CD4-positive, alpha-beta T cell (primary cell): ENCODE results near the gene KDM2B. TPM values are rescaled to one million over a fixed set of nuclear protein-coding genes. Genes with fewer than 3 reads are reported as not detected.

Experiments
- ATAC-seq: fragments of 200-7000 bp; cut with Tn5 transposase; one replicate; pipeline ENCODE4 v1.10.0; 2022; ENCODE audit warnings: mild to moderate bottlenecking; ENCODE audit not compliant: poor library complexity
- CTCF ChIA-PET: fragments of 350-600 bp; sonication (Branson Sonifier 250); formaldehyde crosslinking; loops from one replicate; lab custom pipeline; 2021; ENCODE audit warnings: antibody characterized with exemption, inconsistent platforms; lab: Charles Lee
- POLR2A ChIA-PET: fragments of 350-600 bp; sonication (Branson Sonifier 250); formaldehyde crosslinking; loops from one replicate; lab custom pipeline; 2021; ENCODE audit warnings: antibody characterized with exemption, inconsistent platforms; lab: Charles Lee
- DNase-seq, 14 experiments: peaks; one replicate each; pipeline ENCODE4 v3.0.0-alpha.2; 2013 to 2020; ENCODE audit warnings: mixed read lengths in 2 of 14
- H3K27ac ChIP-seq, 2 donors: one replicate each; pipeline versions ENCODE4 v1.5.1 to v1.7.0; 2013; ENCODE audit warnings: low read length in 2 of 2, low read depth in 1 of 2, mild to moderate bottlenecking in 1 of 2
- H3K27me3 ChIP-seq, 2 experiments: 1 replicate in 1 of 2; 2 replicates in 1 of 2; pipeline versions ENCODE4 v1.6.1 to v1.7.0; 2013; ENCODE audit warnings: low read length in 2 of 2, control low read depth in 1 of 2, mild to moderate bottlenecking in 1 of 2, moderate library complexity in 1 of 2; ENCODE audit not compliant: insufficient read depth in 2 of 2, control insufficient read depth in 1 of 2
- H3K36me3 ChIP-seq: one replicate; pipeline ENCODE4 v1.6.1; 2013; ENCODE audit warnings: low read length, control low read depth; ENCODE audit not compliant: insufficient read depth
- H3K4me1 ChIP-seq: one replicate; pipeline ENCODE4 v1.6.1; 2013; ENCODE audit warnings: low read length, control low read depth; ENCODE audit not compliant: insufficient read depth
- H3K4me3 ChIP-seq: one replicate; pipeline ENCODE4 v1.5.1; 2013; ENCODE audit warnings: mild to moderate bottlenecking, low read length, moderate library complexity
- H3K9me3 ChIP-seq, 2 experiments: 1 replicate in 1 of 2; 2 replicates in 1 of 2; pipeline versions ENCODE4 v1.6.1 to v1.7.0; 2013; ENCODE audit warnings: low read length in 2 of 2, mild to moderate bottlenecking in 2 of 2, control low read depth in 1 of 2, moderate library complexity in 1 of 2; ENCODE audit not compliant: control insufficient read depth in 1 of 2, insufficient read depth in 1 of 2
- H3K27ac Mint-ChIP-seq: one replicate; pipeline ENCODE4 v1.8.0; 2020; ENCODE audit warnings: mixed read lengths
- H3K27me3 Mint-ChIP-seq: one replicate; pipeline ENCODE4 v1.8.0; 2021; ENCODE audit warnings: mixed read lengths
- H3K36me3 Mint-ChIP-seq: one replicate; pipeline ENCODE4 v1.8.0; 2021; ENCODE audit warnings: low read depth, mixed read lengths
- H3K4me1 Mint-ChIP-seq: one replicate; pipeline ENCODE4 v1.8.0; 2021; ENCODE audit warnings: low read depth, mixed read lengths
- H3K4me3 Mint-ChIP-seq: one replicate; pipeline ENCODE4 v1.8.0; 2020; ENCODE audit warnings: mild to moderate bottlenecking, mixed read lengths
- H3K9me3 Mint-ChIP-seq: one replicate; pipeline ENCODE4 v1.8.0; 2020; ENCODE audit warnings: mixed read lengths
- CTCF ChIP-seq: fragments of 200-600 bp; IDR thresholded peaks from one replicate; pipeline ENCODE4 v1.8.0; 2022; ENCODE audit warnings: antibody characterized with exemption, mild to moderate bottlenecking
- intact Hi-C, 2 experiments: fragments of 100-400 bp; cut with DNase I in 1 of 2; cut with micrococcal nuclease in 1 of 2; formaldehyde crosslinking; loops; one replicate each; pipeline versions ENCODE4 v1.15.1 to v1.9.0; 2023 to 2025; cut with DNase I, micrococcal nuclease
- total RNA-seq, 174 experiments: library from RNA in 2 of 174; stranded (reverse) in 2 of 174; gene quantifications; one replicate each; pipeline ENCODE4 v1.2.3 and lab custom pipeline; 2021 to 2026

The KDM2B gene
- total RNA-seq, 2 experiments from 2014 or later = 60.4 to 62.6 TPM

GRCh38 chr12:121444842-121445202, 136.0 kb downstream of the KDM2B start:
- Mint-ChIP-seq H3K36me3 (peaks cover 57% of the 10 kb centered on the region), H3K9me3 (no peaks in the 10 kb centered on the region), H3K27me3 (no peaks in the 10 kb centered on the region), H3K27ac (no peak overlapping the region), H3K4me3 (no peak overlapping the region), H3K4me1 (peaks cover 4% of the 10 kb centered on the region)
- ATAC-seq (no peak), DNase-seq (no peak)
- H3K4me3 ChIP-seq = no peak overlapping the region
- CTCF ChIA-PET = no interaction called here
- peaks cover 64% of the 10 kb centered on the region for H3K36me3 ChIP-seq
- intact Hi-C loops = loop anchor here in 1 of 2 experiments (5.0 kb wide), 1 partner anchor 93 kb away; the partner anchor contains the start of gene ANAPC5
- H3K4me1 ChIP-seq = no peaks in the 10 kb centered on the region
- H3K27ac ChIP-seq = no peak overlapping the region
- no peak for TF ChIP-seq CTCF
- H3K9me3 ChIP-seq = no peaks in the 10 kb centered on the region
- no peaks in the 10 kb centered on the region for H3K27me3 ChIP-seq
- POLR2A ChIA-PET = interaction anchor here (0.7 kb wide), 1 partner anchor 11 kb away, joined by 3 read pairs; no protein-coding TSS in a partner anchor

- DNase-seq (peak in 1 of 14 experiments; percentile 29), ATAC-seq (no peak)
- H3K27ac Mint-ChIP-seq = no peak overlapping the region
- TF ChIP-seq CTCF = no peak
- POLR2A ChIA-PET = no interaction called here
- H3K27me3 Mint-ChIP-seq = no peaks in the 10 kb centered on the region
- Histone ChIP-seq H3K4me1 (no peaks in the 10 kb centered on the region), H3K27me3 (no peaks in the 10 kb centered on the region), H3K36me3 (peaks cover 67% of the 10 kb centered on the region), H3K4me3 (no peak overlapping the region), H3K9me3 (no peaks in the 10 kb centered on the region), H3K27ac (no peak overlapping the region)
- CTCF ChIA-PET = interaction anchor here (1.1 to 2.0 kb wide), 7 partner anchors 10 to 118 kb away, joined by 3 to 13 read pairs (median 4); no protein-coding TSS in a partner anchor
- intact Hi-C loops = loop anchor here (1.0 to 5.0 kb wide), 2 partner anchors 92 to 110 kb away; partner anchors contain the start of gene ANAPC5 (in 1 of the 2)
- peaks cover 4% of the 10 kb centered on the region for H3K4me1 Mint-ChIP-seq
- no peaks in the 10 kb centered on the region for H3K9me3 Mint-ChIP-seq
- H3K36me3 Mint-ChIP-seq = peaks cover 58% of the 10 kb centered on the region
- no peak overlapping the region for H3K4me3 Mint-ChIP-seq
These were observed 136.6 kb downstream of the KDM2B start for GRCh38 chr12:121443911-121444841.

- DNase-seq (peak; percentile 43 to 79 (median 60)), ATAC-seq (peak; percentile 84)
- Histone ChIP-seq H3K36me3 (peaks cover 63% of the 10 kb centered on the region), H3K27me3 (no peaks in the 10 kb centered on the region), H3K27ac (no peak overlapping the region), H3K4me3 (no peak overlapping the region), H3K9me3 (no peaks in the 10 kb centered on the region), H3K4me1 (no peaks in the 10 kb centered on the region)
- ChIA-PET POLR2A (interaction anchor here (1.2 kb wide), 1 partner anchor 43 kb away, joined by 6 read pairs; the partner anchor contains the start of gene RNF34), CTCF (interaction anchor here (0.6 to 2.0 kb wide), 18 partner anchors 9 to 1120 kb away, joined by 3 to 13 read pairs (median 4); no protein-coding TSS in a partner anchor)
- Mint-ChIP-seq H3K36me3 (peaks cover 61% of the 10 kb centered on the region), H3K27ac (no peak overlapping the region), H3K4me1 (peaks cover 4% of the 10 kb centered on the region), H3K9me3 (no peaks in the 10 kb centered on the region), H3K4me3 (no peak overlapping the region), H3K27me3 (no peaks in the 10 kb centered on the region)
- intact Hi-C loops = loop anchor here (1.0 to 5.0 kb wide), 2 partner anchors 91 to 109 kb away; partner anchors contain the start of gene ANAPC5 (in 1 of the 2)
- peak; percentile 86 for TF ChIP-seq CTCF
These were observed 137.5 kb downstream of the KDM2B start for GRCh38 chr12:121443193-121443870.
